Epidermal melanocyte (primary cell): Measurements from ENCODE around the gene SLC25A5.
A peak's percentile ranks its signal among the peaks of the same experiment; 100 is the strongest.
"Not testable (repeated sequence)": the region's sequence is repeated elsewhere in the genome, so short reads cannot be mapped to it uniquely, and the experiment has no call there.

Experiments used
- DNase-seq: peaks from one replicate; pipeline ENCODE4 v3.0.0; 2011; ENCODE audit warnings: low spot score; ENCODE audit not compliant: insufficient read length

The SLC25A5 gene

DNA sequence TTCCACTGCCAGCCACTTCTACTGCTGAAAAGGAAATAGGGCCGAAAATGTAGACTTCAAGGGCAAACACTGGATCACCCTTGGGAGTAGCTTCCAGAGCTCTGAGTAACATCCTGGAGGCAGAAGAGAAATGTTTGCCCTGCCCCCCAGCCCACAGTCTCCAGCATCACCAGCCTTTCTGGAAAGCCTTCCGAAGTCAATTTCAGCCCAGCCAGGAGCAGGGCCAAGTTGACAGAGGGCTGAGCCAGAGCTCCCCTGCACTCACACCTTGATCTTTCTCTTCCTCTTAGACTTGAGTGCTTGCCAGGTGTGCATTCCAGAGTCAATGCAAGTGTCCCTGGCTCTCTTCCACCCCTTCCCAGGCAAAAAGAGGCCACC lies 35.2 kb downstream of the SLC25A5 start:
- no peak for DNase-seq

DNA sequence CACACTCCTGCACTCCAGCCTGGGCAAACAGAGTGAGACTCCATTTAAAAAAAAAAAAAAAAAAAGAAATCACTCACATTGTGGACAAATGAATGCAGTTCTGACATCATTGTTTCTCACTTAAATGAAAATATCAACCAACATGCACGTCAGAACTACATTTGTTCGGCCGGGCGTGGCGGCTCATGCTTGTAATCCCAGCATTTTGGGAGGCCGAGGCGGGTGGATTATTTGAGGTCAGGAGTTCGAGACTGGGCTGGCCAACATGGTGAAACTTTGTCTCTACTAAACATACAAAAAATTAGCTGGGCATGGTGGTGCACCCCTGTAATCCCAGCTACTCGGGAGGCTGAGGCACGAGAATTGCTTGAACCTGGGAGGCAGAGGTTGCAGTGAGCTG lies 36.9 kb downstream of the SLC25A5 start:
- DNase-seq: not testable (repeated sequence)

DNA sequence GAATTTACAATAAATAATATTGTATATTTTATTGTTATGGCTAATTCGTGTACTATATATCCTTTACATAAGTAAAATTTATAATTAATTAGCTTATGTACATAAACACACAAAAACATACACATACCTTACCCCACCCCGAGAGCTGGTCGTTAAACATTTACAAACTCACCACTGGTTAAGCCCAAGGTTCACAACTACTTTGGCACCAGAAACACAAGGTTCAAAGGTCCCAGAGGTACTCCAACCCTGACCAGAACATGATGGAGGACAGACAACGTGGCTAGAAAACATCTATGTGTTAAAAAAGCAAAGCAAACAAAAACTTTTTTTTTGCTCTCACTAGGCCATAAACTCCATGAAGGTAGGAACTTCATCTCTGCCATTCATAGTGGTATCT lies 37.7 kb downstream of the SLC25A5 start:
- no peak for DNase-seq

DNA sequence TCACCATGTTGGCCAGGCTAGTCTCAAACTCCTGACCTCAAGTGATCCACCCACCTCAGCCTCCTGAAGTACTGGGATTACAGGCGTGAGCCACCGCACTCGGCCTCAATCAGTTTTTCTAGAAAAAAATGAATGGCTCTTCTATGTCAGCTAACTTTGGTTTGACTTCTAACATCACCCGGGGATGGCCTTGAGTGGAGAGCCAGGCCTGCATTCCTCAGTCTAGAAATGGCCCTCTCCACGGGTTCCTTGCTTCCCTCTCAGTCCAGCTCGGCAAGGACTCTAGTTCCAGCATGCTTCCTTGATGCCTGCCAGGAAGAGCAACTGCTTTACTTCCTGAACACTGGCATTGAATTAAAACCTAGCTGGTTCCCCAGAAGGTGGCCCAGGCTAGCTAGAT lies 39.0 kb downstream of the SLC25A5 start:
- DNase-seq: no peak

DNA sequence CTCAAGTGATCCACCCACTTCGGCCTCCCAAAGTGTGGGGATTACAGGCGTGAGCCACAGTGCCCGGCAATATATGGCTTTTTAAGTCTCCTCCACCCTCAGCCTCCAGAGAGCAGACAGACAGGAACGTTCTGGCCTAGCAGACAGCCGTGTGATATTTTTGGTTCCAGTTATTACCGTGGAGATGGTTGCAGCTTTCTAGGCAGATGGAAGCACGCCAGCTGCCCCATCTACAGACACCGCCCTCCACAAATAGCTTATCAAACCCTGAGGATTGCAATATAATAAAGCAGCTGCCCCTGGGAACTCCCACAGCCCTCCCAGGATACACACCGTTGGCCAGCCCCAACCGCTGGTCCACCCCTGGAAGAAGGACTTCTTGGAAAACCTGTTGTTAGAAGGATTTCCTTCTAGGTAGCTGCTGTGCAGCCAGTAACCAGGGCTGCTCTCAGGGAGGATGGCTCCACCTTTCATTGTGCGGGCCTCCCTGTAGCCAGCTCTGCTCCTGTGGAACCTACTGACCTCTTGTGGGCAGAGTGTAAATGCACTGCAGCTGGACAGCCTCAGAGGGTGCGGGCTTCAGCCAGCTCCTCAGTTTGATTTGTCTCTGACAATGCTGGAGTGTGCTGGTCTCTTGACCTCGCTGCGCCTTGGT lies 44.0 kb downstream of the SLC25A5 start:
- DNase-seq: peak; percentile 45

DNA sequence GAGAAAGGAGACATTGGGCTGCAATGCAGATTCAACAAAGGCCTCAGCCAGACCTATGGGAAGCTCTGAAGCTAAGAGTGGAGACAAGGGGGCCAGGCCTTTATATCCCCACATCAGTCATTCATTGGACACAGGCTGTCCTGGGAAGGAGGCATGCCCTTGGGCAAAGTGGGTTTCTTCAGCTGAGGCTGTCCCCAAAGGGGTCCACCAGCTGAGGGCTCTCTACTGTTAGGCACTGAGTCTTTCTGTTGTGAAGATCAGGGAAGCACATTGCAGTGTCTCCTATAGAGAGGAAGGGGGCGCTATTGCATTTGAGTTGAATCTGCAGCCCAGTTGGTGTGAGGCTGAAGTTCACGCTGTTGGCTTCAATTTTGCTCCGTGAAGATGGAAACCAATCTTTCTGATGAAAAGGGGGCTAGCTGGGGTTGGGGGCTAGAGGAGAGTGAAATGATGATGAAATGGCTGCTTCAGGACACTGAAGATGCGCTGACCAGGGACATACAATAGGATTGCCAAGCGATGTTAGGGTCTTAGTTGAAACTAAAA lies 48.0 kb downstream of the SLC25A5 start:
- DNase-seq: peak; percentile 62

DNA sequence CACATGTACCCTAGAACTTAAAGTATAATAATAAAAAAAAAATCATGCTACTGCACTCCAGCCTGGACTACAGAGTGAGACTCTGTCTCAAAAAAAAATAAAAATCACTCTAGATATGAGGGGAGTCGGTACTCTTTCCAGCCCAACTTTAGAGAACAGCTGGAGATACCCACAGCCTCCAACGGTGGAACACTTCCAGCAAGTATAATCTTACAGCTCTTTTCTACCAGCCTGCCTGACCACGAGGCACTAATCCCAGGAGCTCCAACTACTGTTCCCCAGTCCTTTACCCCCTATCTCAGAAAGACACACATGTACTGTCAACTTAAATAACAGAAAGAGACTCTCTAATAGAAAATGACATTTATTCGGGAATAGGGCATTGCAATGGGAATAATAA lies 50.1 kb downstream of the SLC25A5 start:
- no peak for DNase-seq
